GM06990 (cell line): ENCODE data around the gene FBXO42.

ENCODE experiments used
- DNase-seq: peaks from one replicate; pipeline ENCODE4 v3.0.0-alpha.2; 2011; ENCODE audit not compliant: insufficient read length; ENCODE audit errors: extremely low read depth
- H3K27me3 ChIP-seq: replicated peaks from 2 replicates; pipeline ENCODE4 v1.6.0; 2011; ENCODE audit warnings: low read length; ENCODE audit not compliant: control insufficient read depth, insufficient read depth
- H3K36me3 ChIP-seq: 2 replicates; pipeline ENCODE4 v1.5.1; 2011; ENCODE audit warnings: low read length; ENCODE audit not compliant: control insufficient read depth, insufficient read depth
- H3K4me3 ChIP-seq: replicated peaks from 2 replicates; pipeline ENCODE4 v1.5.1; 2011; ENCODE audit warnings: low read depth, mild to moderate bottlenecking, control low read depth, low read length
- TF ChIP-seq, protein P1 (sequence below): IDR thresholded peaks from 2 replicates; pipeline ENCODE4 v1.5.1; 2011; ENCODE audit warnings: low read length, control low read depth, mild to moderate bottlenecking, inconsistent platforms; ENCODE audit not compliant: insufficient read depth, poor library complexity, severe bottlenecking

FBXO42 gene

GRCh38 chr1:16386454-16387113 is 34.3 kb upstream of the FBXO42 start:
- TF ChIP-seq, protein P1, sequence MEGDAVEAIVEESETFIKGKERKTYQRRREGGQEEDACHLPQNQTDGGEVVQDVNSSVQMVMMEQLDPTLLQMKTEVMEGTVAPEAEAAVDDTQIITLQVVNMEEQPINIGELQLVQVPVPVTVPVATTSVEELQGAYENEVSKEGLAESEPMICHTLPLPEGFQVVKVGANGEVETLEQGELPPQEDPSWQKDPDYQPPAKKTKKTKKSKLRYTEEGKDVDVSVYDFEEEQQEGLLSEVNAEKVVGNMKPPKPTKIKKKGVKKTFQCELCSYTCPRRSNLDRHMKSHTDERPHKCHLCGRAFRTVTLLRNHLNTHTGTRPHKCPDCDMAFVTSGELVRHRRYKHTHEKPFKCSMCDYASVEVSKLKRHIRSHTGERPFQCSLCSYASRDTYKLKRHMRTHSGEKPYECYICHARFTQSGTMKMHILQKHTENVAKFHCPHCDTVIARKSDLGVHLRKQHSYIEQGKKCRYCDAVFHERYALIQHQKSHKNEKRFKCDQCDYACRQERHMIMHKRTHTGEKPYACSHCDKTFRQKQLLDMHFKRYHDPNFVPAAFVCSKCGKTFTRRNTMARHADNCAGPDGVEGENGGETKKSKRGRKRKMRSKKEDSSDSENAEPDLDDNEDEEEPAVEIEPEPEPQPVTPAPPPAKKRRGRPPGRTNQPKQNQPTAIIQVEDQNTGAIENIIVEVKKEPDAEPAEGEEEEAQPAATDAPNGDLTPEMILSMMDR, result no peak
- no peak for DNase-seq
- Histone ChIP-seq H3K27me3 (no peaks in the 10 kb centered on the region), H3K4me3 (peak overlapping the region; percentile 57), H3K36me3 (peaks cover 6% of the 10 kb centered on the region)

GRCh38 chr1:16385659-16386453 is 33.6 kb upstream of the FBXO42 start:
- H3K4me3 ChIP-seq, result no peak overlapping the region
- H3K36me3 ChIP-seq, result peaks cover 4% of the 10 kb centered on the region; the same call in 1 of the 2 replicates
- no peaks in the 10 kb centered on the region for H3K27me3 ChIP-seq
- DNase-seq, result no peak
- TF ChIP-seq, protein P1, result no peak

- TF ChIP-seq, protein P1, result no peak
- Histone ChIP-seq H3K27me3 (no peaks in the 10 kb centered on the region), H3K36me3 (0 out of 2 replicates have a peak, but pooled peaks cover 2% of the 10 kb centered on the region), H3K4me3 (no peak overlapping the region)
- no peak for DNase-seq
Measured at GRCh38 chr1:16383888-16384287, 31.6 kb upstream of the FBXO42 start.

GRCh38 chr1:16380868-16381267 is 28.6 kb upstream of the FBXO42 start:
- H3K4me3 ChIP-seq, result no peak overlapping the region
- DNase-seq, result no peak
- peaks cover 2% of the 10 kb centered on the region; the same call in 1 of the 2 replicates for H3K36me3 ChIP-seq
- no peaks in the 10 kb centered on the region for H3K27me3 ChIP-seq
- TF ChIP-seq, protein P1, result no peak

GRCh38 chr1:16378443-16378842 is 26.2 kb upstream of the FBXO42 start:
- no peak for DNase-seq
- no peaks in the 10 kb centered on the region; the same call in 1 of the 2 replicates for H3K36me3 ChIP-seq

More at GRCh38 chr1:16378443-16378842, 26.2 kb upstream of the FBXO42 start:
- TF ChIP-seq, protein P1, result no peak
- no peaks in the 10 kb centered on the region for H3K27me3 ChIP-seq
- H3K4me3 ChIP-seq, result no peak overlapping the region
